ENCODE results near the gene BPHL. TPM values are rescaled to one million over a fixed set of nuclear protein-coding genes. Genes with fewer than 3 reads are reported as not detected.

Gene BPHL
- polyA plus RNA-seq, 1 donor (not counting 4 experiments of a cell fraction or from before 2014, with no cell fraction given) = 21.9 TPM

- Histone ChIP-seq H3K79me2 (ENCODE audit: control insufficient read depth, insufficient read depth, low read length) (no peaks in the 10 kb centered on the region), H3K9ac (ENCODE audit: control insufficient read depth, extremely low read depth, insufficient read depth, low read length) (peak overlapping the region; percentile 73), H3K4me2 (ENCODE audit: control insufficient read depth, extremely low read depth, insufficient read depth, low read depth, low read length) (peak overlapping the region; percentile 83), H4K20me1 (ENCODE audit: control insufficient read depth, extremely low read depth, insufficient read depth, low read length) (no peaks in the 10 kb centered on the region), H3K27ac (ENCODE audit: control insufficient read depth, insufficient read depth, low read length) (no peak overlapping the region), H3K9me1 (ENCODE audit: control insufficient read depth, extremely low read depth, insufficient read depth, low read length) (no peaks in the 10 kb centered on the region), H3K36me3 (ENCODE audit: control insufficient read depth in 2 of 2, extremely low read depth in 1 of 2, insufficient read depth in 2 of 2, low read length in 2 of 2) (no peaks in the 10 kb centered on the region), H3K4me3 (ENCODE audit: control insufficient read depth in 2 of 3, extremely low read depth in 1 of 3, insufficient read depth in 2 of 3, low read depth in 1 of 3, low read length in 3 of 3) (peak overlapping the region; percentile 46 to 70 (median 70)), H2AFZ (ENCODE audit: control insufficient read depth, low read length) (peak overlapping the region; percentile 88), H3K4me1 (ENCODE audit: control insufficient read depth, extremely low read depth, insufficient read depth, low read length) (peaks cover 26% of the 10 kb centered on the region), H3K9me3 (ENCODE audit: control insufficient read depth, low read depth, low read length) (no peaks in the 10 kb centered on the region), H3K27me3 (ENCODE audit: control insufficient read depth, extremely low read depth, insufficient read depth, low read length) (no peaks in the 10 kb centered on the region)
- dilution Hi-C loops (cut with MboI; ENCODE audit: extremely low pct_ligation_motif_present, low sequenced_read_pairs) = no loop called here
- TF ChIP-seq EZH2 (IDR thresholded peaks at IDR 0.05; ENCODE audit: low read length) (no peak), CTCF (optimal IDR thresholded peaks at IDR 0.05 in 1 of 3, IDR thresholded peaks at IDR 0.05 in 1 of 3, conservative IDR thresholded peaks at IDR 0.05 in 1 of 3; ENCODE audit: extremely low read depth in 1 of 3, insufficient read depth in 2 of 3, low read length in 3 of 3) (peak in 2 of 3 experiments; percentile 28 to 33)
- DNase-seq (ENCODE audit: low read depth, low spot score) (no peak), FAIRE-seq (no peak)
Observed at GRCh38 chr6:3162565-3163247, 44.2 kb downstream of the BPHL start.

- Histone ChIP-seq H3K27ac (ENCODE audit: control insufficient read depth, insufficient read depth, low read length) (no peak overlapping the region), H4K20me1 (ENCODE audit: control insufficient read depth, extremely low read depth, insufficient read depth, low read length) (no peaks in the 10 kb centered on the region), H3K36me3 (ENCODE audit: control insufficient read depth in 2 of 2, extremely low read depth in 1 of 2, insufficient read depth in 2 of 2, low read length in 2 of 2) (no peaks in the 10 kb centered on the region), H3K79me2 (ENCODE audit: control insufficient read depth, insufficient read depth, low read length) (no peaks in the 10 kb centered on the region), H3K9me1 (ENCODE audit: control insufficient read depth, extremely low read depth, insufficient read depth, low read length) (no peaks in the 10 kb centered on the region), H3K9ac (ENCODE audit: control insufficient read depth, extremely low read depth, insufficient read depth, low read length) (peak overlapping the region; percentile 73), H3K27me3 (ENCODE audit: control insufficient read depth, extremely low read depth, insufficient read depth, low read length) (no peaks in the 10 kb centered on the region), H2AFZ (ENCODE audit: control insufficient read depth, low read length) (peak overlapping the region; percentile 54), H3K4me2 (ENCODE audit: control insufficient read depth, extremely low read depth, insufficient read depth, low read depth, low read length) (peak overlapping the region; percentile 83), H3K9me3 (ENCODE audit: control insufficient read depth, low read depth, low read length) (no peaks in the 10 kb centered on the region), H3K4me1 (ENCODE audit: control insufficient read depth, extremely low read depth, insufficient read depth, low read length) (peaks cover 26% of the 10 kb centered on the region), H3K4me3 (ENCODE audit: control insufficient read depth in 2 of 3, extremely low read depth in 1 of 3, insufficient read depth in 2 of 3, low read depth in 1 of 3, low read length in 3 of 3) (peak overlapping the region; percentile 46 to 70 (median 70))
- DNase-seq (ENCODE audit: low read depth, low spot score) = no peak
- TF ChIP-seq CTCF (optimal IDR thresholded peaks at IDR 0.05 in 1 of 3, IDR thresholded peaks at IDR 0.05 in 1 of 3, conservative IDR thresholded peaks at IDR 0.05 in 1 of 3; ENCODE audit: extremely low read depth in 1 of 3, insufficient read depth in 2 of 3, low read length in 3 of 3) = no peak
- TF ChIP-seq EZH2 (IDR thresholded peaks at IDR 0.05; ENCODE audit: low read length) = no peak
- dilution Hi-C loops (cut with MboI; ENCODE audit: extremely low pct_ligation_motif_present, low sequenced_read_pairs) = no loop called here
- no peak for FAIRE-seq
Observed at GRCh38 chr6:3163248-3163594, 44.7 kb downstream of the BPHL start.
